HG02840 (cell line): Measurements from ENCODE around the gene KRTAP10-2.
"Not testable (repeated sequence)": the region's sequence is repeated elsewhere in the genome, so short reads cannot be mapped to it uniquely, and the experiment has no call there.

ENCODE experiments used
- ATAC-seq: cut with Tn5 transposase; IDR thresholded peaks from one replicate; pipeline ENCODE4 v1.9.1; 2021; ENCODE audit warnings: mild to moderate bottlenecking, moderate library complexity, moderate number of reproducible peaks; ENCODE audit not compliant: unreplicated experiment, low FRiP score

Gene KRTAP10-2

GRCh38 chr21:44568667-44569556 lies 17.6 kb upstream of the KRTAP10-2 start:
- no peak for ATAC-seq

GRCh38 chr21:44568261-44568660 lies 17.0 kb upstream of the KRTAP10-2 start:
- ATAC-seq: no peak

- no peak for ATAC-seq
Measured at GRCh38 chr21:44567481-44568171, 16.3 kb upstream of the KRTAP10-2 start.

- ATAC-seq: no peak
Measured at GRCh38 chr21:44566403-44566802, 15.1 kb upstream of the KRTAP10-2 start.

GRCh38 chr21:44564886-44565598 lies 13.7 kb upstream of the KRTAP10-2 start:
- ATAC-seq: no peak

GRCh38 chr21:44564099-44564498 lies 12.8 kb upstream of the KRTAP10-2 start:
- no peak for ATAC-seq

GRCh38 chr21:44558695-44559094 lies 7.4 kb upstream of the KRTAP10-2 start, which contains the start of gene KRTAP10-3:
KRTAP10-3 (minus strand) TSS chr21:44558795; CDS start chr21:44558715, 80 bp downstream.
- no peak for ATAC-seq

GRCh38 chr21:44558329-44558675 lies 7.0 kb upstream of the KRTAP10-2 start:
- ATAC-seq: not testable (repeated sequence)

GRCh38 chr21:44557491-44558328 lies 6.4 kb upstream of the KRTAP10-2 start:
- ATAC-seq: no peak

- ATAC-seq: no peak
Measured at GRCh38 chr21:44556879-44557278, 5.6 kb upstream of the KRTAP10-2 start.

GRCh38 chr21:44555200-44555875 lies 4.0 kb upstream of the KRTAP10-2 start:
- ATAC-seq: no peak

- no peak for ATAC-seq
Measured at GRCh38 chr21:44552681-44553080, 1.4 kb upstream of the KRTAP10-2 start.

- ATAC-seq: no peak
Measured at GRCh38 chr21:44552136-44552535, 831 bp upstream of the KRTAP10-2 start.

- no peak for ATAC-seq
Measured at GRCh38 chr21:44550807-44551206, 498 bp downstream of the KRTAP10-2 start.

GRCh38 chr21:44550285-44550684 lies 1.0 kb downstream of the KRTAP10-2 start:
- ATAC-seq: not testable (repeated sequence)

- ATAC-seq: no peak
Measured at GRCh38 chr21:44549525-44550211, 1.6 kb downstream of the KRTAP10-2 start.

- ATAC-seq: no peak
Measured at GRCh38 chr21:44548922-44549321, 2.4 kb downstream of the KRTAP10-2 start.

GRCh38 chr21:44548381-44548780 lies 2.9 kb downstream of the KRTAP10-2 start:
- no peak for ATAC-seq
